ENCODE results near the gene NLRC5. TPM values are rescaled to one million over a fixed set of nuclear protein-coding genes. Genes with fewer than 3 reads are reported as not detected.
"Not testable (repeated sequence)": the region's sequence is repeated elsewhere in the genome, so short reads cannot be mapped to it uniquely, and the experiment has no call there.

Gene NLRC5
- total RNA-seq, 1 experiment from 2014 or later, result 3.5 TPM

- in situ Hi-C loops (cut with HindIII; ENCODE audit: low pct_unique_long_range_greater_than_20kb, low sequenced_read_pairs); DNase-seq (ENCODE audit: low read depth, low spot score): not testable (repeated sequence)
These were observed 81.8 kb downstream of the NLRC5 start for GRCh38 chr16:57071081-57071732.

GRCh38 chr16:57071831-57072582 is 82.7 kb downstream of the NLRC5 start:
- no peak for DNase-seq (ENCODE audit: low read depth, low spot score)
- in situ Hi-C loops (cut with HindIII; ENCODE audit: low pct_unique_long_range_greater_than_20kb, low sequenced_read_pairs), result no loop called here

- no peak for DNase-seq (ENCODE audit: low read depth, low spot score)
- in situ Hi-C loops (cut with HindIII; ENCODE audit: low pct_unique_long_range_greater_than_20kb, low sequenced_read_pairs), result no loop called here
These were observed 83.4 kb downstream of the NLRC5 start for GRCh38 chr16:57072616-57073275.

GRCh38 chr16:57077714-57078113 is 88.4 kb downstream of the NLRC5 start:
- no peak for DNase-seq (ENCODE audit: low read depth, low spot score)
- in situ Hi-C loops (cut with HindIII; ENCODE audit: low pct_unique_long_range_greater_than_20kb, low sequenced_read_pairs), result no loop called here

- in situ Hi-C loops (cut with HindIII; ENCODE audit: low pct_unique_long_range_greater_than_20kb, low sequenced_read_pairs), result no loop called here
- no peak for DNase-seq (ENCODE audit: low read depth, low spot score)
These were observed 92.4 kb downstream of the NLRC5 start for GRCh38 chr16:57081744-57082143.

- in situ Hi-C loops (cut with HindIII; ENCODE audit: low pct_unique_long_range_greater_than_20kb, low sequenced_read_pairs), result no loop called here
- DNase-seq (ENCODE audit: low read depth, low spot score), result no peak
These were observed 93.3 kb downstream of the NLRC5 start for GRCh38 chr16:57082664-57083063.

- in situ Hi-C loops (cut with HindIII; ENCODE audit: low pct_unique_long_range_greater_than_20kb, low sequenced_read_pairs), result no loop called here
- no peak for DNase-seq (ENCODE audit: low read depth, low spot score)
These were observed 94.2 kb downstream of the NLRC5 start for GRCh38 chr16:57083485-57084126.

- in situ Hi-C loops (cut with HindIII; ENCODE audit: low pct_unique_long_range_greater_than_20kb, low sequenced_read_pairs), result no loop called here
These were observed 95.0 kb downstream of the NLRC5 start for GRCh38 chr16:57084257-57084770.

GRCh38 chr16:57084996-57085395 is 95.6 kb downstream of the NLRC5 start:
- in situ Hi-C loops (cut with HindIII; ENCODE audit: low pct_unique_long_range_greater_than_20kb, low sequenced_read_pairs), result no loop called here

More at GRCh38 chr16:57084257-57084770, 95.0 kb downstream of the NLRC5 start:
- DNase-seq (ENCODE audit: low read depth, low spot score), result peak; percentile 74

GRCh38 chr16:57087003-57087402 is 97.6 kb downstream of the NLRC5 start:
- in situ Hi-C loops (cut with HindIII; ENCODE audit: low pct_unique_long_range_greater_than_20kb, low sequenced_read_pairs), result no loop called here
- no peak for DNase-seq (ENCODE audit: low read depth, low spot score)

More at GRCh38 chr16:57084996-57085395, 95.6 kb downstream of the NLRC5 start:
- DNase-seq (ENCODE audit: low read depth, low spot score), result no peak

GRCh38 chr16:57089406-57089805 is 100.0 kb downstream of the NLRC5 start:
- DNase-seq (ENCODE audit: low read depth, low spot score), result no peak
- in situ Hi-C loops (cut with HindIII; ENCODE audit: low pct_unique_long_range_greater_than_20kb, low sequenced_read_pairs), result no loop called here

- peak; percentile 23 for DNase-seq (ENCODE audit: low read depth, low spot score)
- in situ Hi-C loops (cut with HindIII; ENCODE audit: low pct_unique_long_range_greater_than_20kb, low sequenced_read_pairs), result no loop called here
These were observed 102.0 kb downstream of the NLRC5 start for GRCh38 chr16:57091200-57091974.

- peak; percentile 52 for DNase-seq (ENCODE audit: low read depth, low spot score)
- in situ Hi-C loops (cut with HindIII; ENCODE audit: low pct_unique_long_range_greater_than_20kb, low sequenced_read_pairs), result no loop called here
These were observed 102.8 kb downstream of the NLRC5 start, which contains the start of gene CPNE2 for GRCh38 chr16:57091975-57092785. CPNE2 (plus strand) TSS chr16:57092583; CDS start chr16:57110743, 18,160 bp downstream.

GRCh38 chr16:57092786-57093411 is 103.5 kb downstream of the NLRC5 start:
- DNase-seq (ENCODE audit: low read depth, low spot score), result peak; percentile 26
- in situ Hi-C loops (cut with HindIII; ENCODE audit: low pct_unique_long_range_greater_than_20kb, low sequenced_read_pairs), result no loop called here

- DNase-seq (ENCODE audit: low read depth, low spot score), result no peak
- in situ Hi-C loops (cut with HindIII; ENCODE audit: low pct_unique_long_range_greater_than_20kb, low sequenced_read_pairs), result no loop called here
These were observed 104.6 kb downstream of the NLRC5 start for GRCh38 chr16:57093666-57094564.

Data from SK-MEL-5 (cell line).